ENCODE results near the gene PPP1R27. TPM values are rescaled to one million over a fixed set of nuclear protein-coding genes. Genes with fewer than 3 reads are reported as not detected.

PPP1R27 gene
- total and polyA plus RNA-seq, 9 of the 15 experiments (the other 6 are each of a cell fraction or from before 2014, with no cell fraction given): 0.29 to 6.9 (median 1.5) TPM; not detected in 2

- Histone ChIP-seq H3K4me1 (replicated peaks in 1 of 2; ENCODE audit: control insufficient read depth in 2 of 2, insufficient read depth in 2 of 2, low read length in 2 of 2) (peaks cover 0 to 36% of the 10 kb centered on the region in 2 experiments; a peak in 2 of 5 replicates), H3K4me3 (no peak overlapping the region), H3K36me3 (ENCODE audit: control insufficient read depth, insufficient read depth, low read length) (no peaks in the 10 kb centered on the region), H3K79me2 (ENCODE audit: control insufficient read depth, insufficient read depth, low read length) (no peaks in the 10 kb centered on the region), H4K20me1 (replicated peaks; ENCODE audit: control insufficient read depth, insufficient read depth, low read length) (0 out of 2 replicates have a peak, but pooled peaks cover 6% of the 10 kb centered on the region), H2AFZ (ENCODE audit: low read depth, low read length) (no peak overlapping the region), H3K9me3 (replicated peaks; ENCODE audit: control insufficient read depth, insufficient read depth, low read depth, low read length) (peaks cover 3% of the 10 kb centered on the region; the same call in 1 of the 2 replicates), H3K27ac (ENCODE audit: extremely low read depth, low read depth, low read length) (no peak overlapping the region), H3K4me2 (ENCODE audit: insufficient read depth, low read length) (no peak overlapping the region), H3K9me1 (ENCODE audit: control insufficient read depth, insufficient read depth, low read length) (no peaks in the 10 kb centered on the region), H3K27me3 (ENCODE audit: control insufficient read depth in 2 of 2, insufficient read depth in 2 of 2, low read length in 2 of 2) (peaks cover 15 to 43% of the 10 kb centered on the region in 2 experiments; a peak in 3 of 5 replicates), H3K9ac (ENCODE audit: insufficient read depth in 1 of 2, low read depth in 2 of 2, low read length in 2 of 2) (no peak overlapping the region)
- 59% methylated on average over 9 of the region's 9 CpGs for WGBS (ENCODE audit: insufficient coverage, low coverage, missing lambda C conversion rate)
- POLR2A ChIA-PET: no interaction called here
- in situ Hi-C loops (cut with MboI): no loop called here
- TF ChIP-seq TRIM24 (IDR thresholded peaks at IDR 0.05) (peak in 1 of 2 experiments; percentile 63; a peak in 1 of 4 replicates), NR3C1 (CRISPR knock-in tag; IDR thresholded peaks at IDR 0.05) (no peak), KLF16 (IDR thresholded peaks at IDR 0.05) (no peak), ZNF316 (IDR thresholded peaks at IDR 0.05) (peak; percentile 70), SIN3B (IDR thresholded peaks at IDR 0.05; ENCODE audit: low read depth) (no peak)
- DNase-seq (ENCODE audit: extremely low read depth in 1 of 4, low spot score in 3 of 4) (no peak), ATAC-seq (no peak), FAIRE-seq (no peak)
- no TSS peak for BruUV-seq (replicated peaks)
- CTCF ChIA-PET (ENCODE audit: low intra/inter-chr PET ratio): no interaction called here
- intact Hi-C loops (cut with micrococcal nuclease): no loop called here
These were observed 33.5 kb downstream of the PPP1R27 start for GRCh38 chr17:81801327-81801726.

- WGBS (ENCODE audit: insufficient coverage, low coverage, missing lambda C conversion rate): 22% methylated on average over 8 of the region's 8 CpGs
- FAIRE-seq (no peak), ATAC-seq (peak; percentile 96), DNase-seq (ENCODE audit: extremely low read depth in 1 of 4, low spot score in 3 of 4) (peak in 2 of 4 experiments; percentile 29 to 61)
- POLR2A ChIA-PET: interaction anchor here (0.6 to 1.2 kb wide), 5 partner anchors 10 to 119 kb away, joined by 3 to 7 read pairs (median 4); no protein-coding TSS in a partner anchor
- Histone ChIP-seq H3K27me3 (ENCODE audit: control insufficient read depth in 2 of 2, insufficient read depth in 2 of 2, low read length in 2 of 2) (no peaks in the 10 kb centered on the region), H3K4me2 (ENCODE audit: insufficient read depth, low read length) (no peak overlapping the region), H2AFZ (ENCODE audit: low read depth, low read length) (no peak overlapping the region), H3K4me1 (replicated peaks in 1 of 2; ENCODE audit: control insufficient read depth in 2 of 2, insufficient read depth in 2 of 2, low read length in 2 of 2) (peaks cover 0 to 13% of the 10 kb centered on the region in 2 experiments; a peak in 2 of 5 replicates), H3K27ac (ENCODE audit: extremely low read depth, low read depth, low read length) (no peak overlapping the region), H3K79me2 (ENCODE audit: control insufficient read depth, insufficient read depth, low read length) (no peaks in the 10 kb centered on the region), H3K36me3 (ENCODE audit: control insufficient read depth, insufficient read depth, low read length) (no peaks in the 10 kb centered on the region; the same call in 2 of the 3 replicates), H4K20me1 (replicated peaks; ENCODE audit: control insufficient read depth, insufficient read depth, low read length) (no peaks in the 10 kb centered on the region), H3K9me1 (ENCODE audit: control insufficient read depth, insufficient read depth, low read length) (peaks cover 5% of the 10 kb centered on the region), H3K9ac (ENCODE audit: insufficient read depth in 1 of 2, low read depth in 2 of 2, low read length in 2 of 2) (peak overlapping the region in 1 of 2 experiments; percentile 77; a peak in 2 of 4 replicates), H3K4me3 (no peak overlapping the region), H3K9me3 (replicated peaks; ENCODE audit: control insufficient read depth, insufficient read depth, low read depth, low read length) (no peaks in the 10 kb centered on the region)
- intact Hi-C loops (cut with micrococcal nuclease): no loop called here
- 0 out of 2 replicates have a peak, but pooled peaks have one; percentile 23 for TF ChIP-seq TFAP4 (CRISPR knock-in tag; IDR thresholded peaks at IDR 0.05; ENCODE audit: borderline replicate concordance)
- no peak for TF ChIP-seq ZNF436 (CRISPR knock-in tag; IDR thresholded peaks at IDR 0.05)
- no peak for TF ChIP-seq CREB3 (tag; conservative IDR thresholded peaks at IDR 0.05; ENCODE audit: low read depth)
- no peak for TF ChIP-seq ZBTB2 (IDR thresholded peaks at IDR 0.05)
- in situ Hi-C loops (cut with MboI): no loop called here
- no TSS peak for BruUV-seq (replicated peaks)
- CTCF ChIA-PET (ENCODE audit: low intra/inter-chr PET ratio): no interaction called here
These were observed 40.3 kb downstream of the PPP1R27 start for GRCh38 chr17:81794509-81794908.
